HG03558 (cell line): Measurements from ENCODE around the gene SMIM29.

Experiments used
- ATAC-seq: cut with Tn5 transposase; IDR thresholded peaks from one replicate; pipeline ENCODE4 v1.9.1; 2021; ENCODE audit warnings: moderate number of reproducible peaks; ENCODE audit not compliant: unreplicated experiment; ENCODE audit errors: extremely low read depth

SMIM29 gene

GRCh38 chr6:34248727-34249468 is at the start of gene SMIM29:
Gene SMIM29 (minus strand): TSS chr6:34249006. CDS start chr6:34247791, 1,215 bp downstream.
- peak; percentile 48 for ATAC-seq

- ATAC-seq = no peak
These were observed 46.9 kb upstream of the SMIM29 start for GRCh38 chr6:34295721-34296120.

GRCh38 chr6:34292954-34293353 is 44.1 kb upstream of the SMIM29 start:
- ATAC-seq = no peak

- no peak for ATAC-seq
These were observed 40.3 kb upstream of the SMIM29 start for GRCh38 chr6:34289137-34289536.

- ATAC-seq = no peak
These were observed 39.8 kb upstream of the SMIM29 start for GRCh38 chr6:34288581-34288980.

GRCh38 chr6:34285448-34286164 is 36.8 kb upstream of the SMIM29 start:
- no peak for ATAC-seq

GRCh38 chr6:34284563-34285447 is 36.0 kb upstream of the SMIM29 start:
- ATAC-seq = no peak

GRCh38 chr6:34281702-34282334 is 33.0 kb upstream of the SMIM29 start:
- no peak for ATAC-seq

- ATAC-seq = no peak
These were observed 31.4 kb upstream of the SMIM29 start for GRCh38 chr6:34280216-34280615.

- no peak for ATAC-seq
These were observed 30.0 kb upstream of the SMIM29 start for GRCh38 chr6:34278833-34279232.

GRCh38 chr6:34277763-34278112 is 28.9 kb upstream of the SMIM29 start:
- ATAC-seq = no peak

GRCh38 chr6:34276881-34277762 is 28.3 kb upstream of the SMIM29 start:
- ATAC-seq = no peak

GRCh38 chr6:34276191-34276590 is 27.4 kb upstream of the SMIM29 start:
- no peak for ATAC-seq

- ATAC-seq = no peak
These were observed 26.5 kb upstream of the SMIM29 start for GRCh38 chr6:34275128-34275804.

GRCh38 chr6:34274129-34274528 is 25.3 kb upstream of the SMIM29 start:
- ATAC-seq = no peak

GRCh38 chr6:34273242-34273805 is 24.5 kb upstream of the SMIM29 start:
- no peak for ATAC-seq

- ATAC-seq = no peak
These were observed 23.5 kb upstream of the SMIM29 start for GRCh38 chr6:34272013-34272926.
